Large intestine (tissue), 3 donors: Measurements from ENCODE around the gene CBX4. TPM values are rescaled to one million over a fixed set of nuclear protein-coding genes. Genes with fewer than 3 reads are reported as not detected.

Experiments
- DNase-seq, 2 donors: peaks; one replicate each; pipeline versions ENCODE4 v3.0.0 to v3.0.0-alpha.2; 2013
- H3K27ac ChIP-seq: one replicate; pipeline ENCODE4 v1.5.1; 2013; ENCODE audit warnings: low read length
- H3K27me3 ChIP-seq: 2 replicates; pipeline ENCODE4 v1.6.1; 2013; ENCODE audit warnings: low read length; ENCODE audit not compliant: control insufficient read depth, insufficient read depth
- H3K36me3 ChIP-seq: 2 replicates; pipeline ENCODE4 v1.6.1; 2013; ENCODE audit warnings: low read length; ENCODE audit not compliant: control insufficient read depth, insufficient read depth
- H3K4me1 ChIP-seq: one replicate; pipeline ENCODE4 v1.6.1; 2013; ENCODE audit warnings: low read length; ENCODE audit not compliant: control insufficient read depth, insufficient read depth
- H3K4me3 ChIP-seq: one replicate; pipeline ENCODE4 v1.5.1; 2013; ENCODE audit warnings: low read length
- H3K9me3 ChIP-seq: one replicate; pipeline ENCODE4 v1.6.1; 2013; ENCODE audit warnings: mild to moderate bottlenecking, low read depth, low read length, moderate library complexity; ENCODE audit not compliant: control insufficient read depth
- WGBS: methylation state at CpG from one replicate; pipeline ENCODE4 v1.1.5; 2013; ENCODE audit warnings: low lambda C conversion rate; ENCODE audit not compliant: insufficient coverage; 5-methylcytosine and 5-hydroxymethylcytosine counted together
- polyA plus RNA-seq: library from polyadenylated mRNA; unstranded; fragments of 120-200 nt; gene quantifications from one replicate; pipeline ENCODE4 v1.2.1, GENCODE V29; 2013

CBX4 gene
- polyA plus RNA-seq, 1 donor: 53.7 TPM

DNA sequence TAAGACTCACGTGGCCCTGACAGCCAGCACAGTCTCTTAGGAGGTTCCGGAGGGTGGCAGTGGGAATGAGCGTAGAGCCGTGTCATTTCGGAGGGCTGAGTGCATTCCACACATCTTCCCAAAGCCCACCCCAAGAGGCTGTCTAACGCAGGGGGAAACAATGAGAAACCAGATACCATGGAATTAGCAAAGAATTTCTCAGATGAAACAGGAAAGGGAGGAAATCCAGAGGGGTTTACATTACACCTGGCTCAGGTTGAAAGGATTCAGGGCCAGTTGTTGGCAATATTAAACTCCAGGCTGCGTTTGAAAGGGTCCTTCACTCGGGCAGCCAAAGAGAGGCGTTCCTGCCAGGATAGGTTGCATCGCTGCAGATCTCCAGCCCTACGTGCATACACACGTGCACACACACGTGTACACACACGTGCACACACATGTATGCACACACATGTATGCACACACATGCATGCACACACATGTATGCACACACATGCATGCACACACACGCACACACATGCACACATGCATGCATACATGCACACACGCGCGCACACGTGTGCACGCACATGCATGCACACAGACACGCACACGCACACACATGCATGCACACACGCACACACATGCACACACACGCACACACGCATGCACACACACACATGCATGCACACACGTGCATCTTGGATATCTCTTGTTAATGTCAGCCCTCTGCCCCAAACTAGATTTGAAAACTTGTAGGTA lies 12.2 kb downstream of the CBX4 start:
- DNase-seq: no peak
- WGBS: no CpG with 5 or more reads among the region's 26 CpGs
- no peak overlapping the region for H3K27ac ChIP-seq
- no peaks in the 10 kb centered on the region for H3K36me3 ChIP-seq
- H3K27me3 ChIP-seq: no peaks in the 10 kb centered on the region
- no peaks in the 10 kb centered on the region for H3K9me3 ChIP-seq
- H3K4me1 ChIP-seq: peaks cover 24% of the 10 kb centered on the region
- no peak overlapping the region for H3K4me3 ChIP-seq

DNA sequence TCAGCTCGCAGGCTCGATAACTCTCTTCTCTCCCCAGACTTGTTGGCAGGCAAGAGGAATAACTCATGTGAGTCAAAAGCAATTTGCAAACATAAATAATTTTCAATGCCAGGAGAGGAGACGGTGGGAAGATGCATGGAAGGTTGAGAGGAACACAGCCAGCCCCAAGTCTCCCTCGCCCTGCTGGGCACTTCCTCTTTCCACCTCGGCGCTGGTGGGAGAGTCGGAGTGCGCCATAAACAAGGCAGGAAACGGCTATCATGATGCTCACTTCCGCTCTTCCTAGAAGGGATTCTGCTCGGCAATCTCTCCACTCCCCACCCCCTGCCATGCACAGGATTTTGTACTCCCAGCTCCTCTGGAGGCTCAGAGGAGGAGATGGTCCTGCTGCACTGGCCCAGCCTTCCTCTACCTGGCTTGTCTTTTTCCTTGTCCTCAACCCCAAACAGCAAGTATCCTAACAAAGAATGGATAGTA lies 13.0 kb downstream of the CBX4 start:
- no peak for DNase-seq
- Histone ChIP-seq H3K27ac (no peak overlapping the region), H3K9me3 (no peaks in the 10 kb centered on the region), H3K4me3 (no peak overlapping the region), H3K4me1 (peaks cover 17% of the 10 kb centered on the region), H3K27me3 (no peaks in the 10 kb centered on the region), H3K36me3 (no peaks in the 10 kb centered on the region)
- no CpG with 5 or more reads among the region's 11 CpGs for WGBS

GRCh38 chr17:79825580-79825921 lies 13.7 kb downstream of the CBX4 start:
- H3K4me3 ChIP-seq: no peak overlapping the region
- WGBS: no CpG with 5 or more reads among the region's 5 CpGs
- no peak for DNase-seq
- peaks cover 15% of the 10 kb centered on the region for H3K4me1 ChIP-seq
- H3K36me3 ChIP-seq: no peaks in the 10 kb centered on the region
- no peaks in the 10 kb centered on the region for H3K27me3 ChIP-seq
- H3K9me3 ChIP-seq: no peaks in the 10 kb centered on the region
- no peak overlapping the region for H3K27ac ChIP-seq

DNA sequence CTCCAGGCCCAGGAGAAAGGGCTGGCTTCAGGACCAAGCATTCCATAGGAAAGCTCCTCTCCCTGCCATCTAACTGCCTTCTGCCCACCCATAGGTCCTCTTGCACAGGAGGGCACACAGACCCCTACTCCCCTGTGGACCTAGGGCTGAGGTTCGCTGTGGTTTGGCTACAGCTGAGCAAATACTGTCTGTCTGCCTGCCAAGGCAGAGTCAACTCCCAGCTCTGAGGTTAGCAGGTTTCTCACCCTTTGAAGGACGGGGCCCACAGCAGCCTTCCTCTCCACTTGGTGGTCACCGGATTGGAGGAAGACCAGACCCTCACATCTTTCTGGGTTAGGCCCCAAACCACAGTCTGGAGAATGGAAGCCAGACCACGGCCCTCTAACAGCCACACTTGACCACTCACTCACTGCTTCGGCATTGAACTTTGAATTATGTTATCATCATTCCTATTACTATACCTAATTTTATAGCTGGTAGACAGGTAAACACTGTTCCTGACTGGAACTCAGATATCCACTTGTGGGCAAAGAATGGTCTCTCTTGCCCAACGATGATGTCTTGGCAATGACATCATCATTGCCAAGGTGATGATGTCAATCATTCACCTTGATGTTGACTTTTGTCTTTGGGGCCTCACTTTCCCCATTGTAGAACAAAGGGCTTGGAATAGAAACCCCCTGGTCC lies 14.2 kb downstream of the CBX4 start:
- H3K4me3 ChIP-seq: no peak overlapping the region
- peaks cover 15% of the 10 kb centered on the region for H3K4me1 ChIP-seq
- H3K27me3 ChIP-seq: peaks cover 3% of the 10 kb centered on the region
- WGBS: no CpG with 5 or more reads among the region's 6 CpGs
- DNase-seq: peak in 1 of 2 donors; percentile 64
- H3K9me3 ChIP-seq: no peaks in the 10 kb centered on the region
- H3K36me3 ChIP-seq: no peaks in the 10 kb centered on the region
- no peak overlapping the region for H3K27ac ChIP-seq

DNA sequence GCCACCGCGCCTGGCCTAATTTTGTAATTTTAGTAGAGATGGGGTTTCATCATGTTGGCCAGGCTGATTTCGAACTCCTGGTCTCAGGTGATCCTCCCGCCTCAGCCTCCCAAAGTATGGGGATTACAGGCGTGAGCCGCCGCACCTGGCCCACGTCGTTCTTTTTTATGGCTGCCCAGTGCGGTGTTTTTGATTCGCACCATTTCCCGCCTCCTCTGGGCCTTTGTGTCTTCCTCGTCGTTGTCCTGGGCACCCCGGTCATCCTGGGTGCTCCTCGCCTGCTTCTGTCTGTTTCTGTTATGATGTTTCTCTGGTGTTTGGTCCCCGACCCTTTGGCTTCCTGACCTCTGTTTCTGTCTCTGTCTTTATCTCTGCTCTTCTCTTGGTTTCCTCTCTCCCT lies 15.0 kb downstream of the CBX4 start:
- Histone ChIP-seq H3K4me3 (no peak overlapping the region), H3K27ac (no peak overlapping the region), H3K27me3 (peaks cover 10% of the 10 kb centered on the region), H3K4me1 (peaks cover 15% of the 10 kb centered on the region), H3K36me3 (no peaks in the 10 kb centered on the region), H3K9me3 (no peaks in the 10 kb centered on the region)
- WGBS: no CpG with 5 or more reads among the region's 17 CpGs
- DNase-seq: no peak

GRCh38 chr17:79822583-79823124 lies 16.6 kb downstream of the CBX4 start:
- H3K4me1 ChIP-seq: peaks cover 13% of the 10 kb centered on the region
- H3K4me3 ChIP-seq: no peak overlapping the region
- peaks cover 21% of the 10 kb centered on the region for H3K27me3 ChIP-seq
- no peaks in the 10 kb centered on the region for H3K36me3 ChIP-seq
- H3K27ac ChIP-seq: no peak overlapping the region
- no peak for DNase-seq
- no peaks in the 10 kb centered on the region for H3K9me3 ChIP-seq
- WGBS: 95% methylated on average over 3 of the region's 17 CpGs

- peaks cover 13% of the 10 kb centered on the region for H3K4me1 ChIP-seq
- H3K27me3 ChIP-seq: peaks cover 32% of the 10 kb centered on the region
- DNase-seq: no peak
- no peak overlapping the region for H3K27ac ChIP-seq
- no peak overlapping the region for H3K4me3 ChIP-seq
- no peaks in the 10 kb centered on the region for H3K36me3 ChIP-seq
- no peaks in the 10 kb centered on the region for H3K9me3 ChIP-seq
- WGBS: 40% methylated on average over 1 of the region's 12 CpGs
These were observed 17.7 kb downstream of the CBX4 start for GRCh38 chr17:79821331-79822095.

DNA sequence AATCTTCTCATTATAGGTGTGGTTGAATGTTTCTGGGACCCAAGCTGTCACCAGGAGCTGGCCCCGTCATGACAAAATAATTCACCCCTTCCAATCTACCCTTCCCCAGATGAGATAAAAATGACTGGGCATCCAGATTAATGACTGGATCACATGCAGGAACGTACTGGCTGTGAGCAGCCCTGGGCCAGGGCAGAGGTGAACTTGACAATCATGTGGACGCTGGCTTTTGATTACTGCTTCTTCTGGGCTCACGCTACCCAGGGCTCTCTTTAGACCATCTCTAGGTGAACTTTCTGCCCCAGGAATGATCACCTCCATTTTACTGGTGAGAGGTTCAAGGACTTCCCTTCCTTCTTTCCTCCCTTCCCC lies 18.3 kb downstream of the CBX4 start:
- no peak overlapping the region for H3K27ac ChIP-seq
- 80% methylated on average over 1 of the region's 4 CpGs for WGBS
- no peak for DNase-seq
- no peaks in the 10 kb centered on the region for H3K36me3 ChIP-seq
- peaks cover 8% of the 10 kb centered on the region for H3K4me1 ChIP-seq
- H3K4me3 ChIP-seq: no peak overlapping the region
- H3K9me3 ChIP-seq: no peaks in the 10 kb centered on the region
- peaks cover 38% of the 10 kb centered on the region for H3K27me3 ChIP-seq

- Histone ChIP-seq H3K9me3 (peaks cover 4% of the 10 kb centered on the region), H3K27ac (no peak overlapping the region), H3K4me1 (peaks cover 7% of the 10 kb centered on the region), H3K36me3 (no peaks in the 10 kb centered on the region), H3K4me3 (no peak overlapping the region), H3K27me3 (peaks cover 50% of the 10 kb centered on the region)
- WGBS: 83% methylated on average over 1 of the region's 13 CpGs
- DNase-seq: no peak
These were observed 19.5 kb downstream of the CBX4 start for GRCh38 chr17:79819534-79820276.

- Histone ChIP-seq H3K27me3 (peaks cover 56% of the 10 kb centered on the region), H3K27ac (no peak overlapping the region), H3K9me3 (peaks cover 4% of the 10 kb centered on the region), H3K36me3 (no peaks in the 10 kb centered on the region), H3K4me3 (no peak overlapping the region), H3K4me1 (peaks cover 13% of the 10 kb centered on the region)
- no CpG with 5 or more reads among the region's 5 CpGs for WGBS
- no peak for DNase-seq
These were observed 20.2 kb downstream of the CBX4 start for GRCh38 chr17:79819085-79819484.
